ENCODE measurements around the gene NLK. TPM values are rescaled to one million over a fixed set of nuclear protein-coding genes. Genes with fewer than 3 reads are reported as not detected.
"Not testable (repeated sequence)": the region's sequence is repeated elsewhere in the genome, so short reads cannot be mapped to it uniquely, and the experiment has no call there.

The NLK gene
- polyA plus RNA-seq, 1 donor from 2014 or later: 81.7 TPM

GRCh38 chr17:28031174-28031573 is 11.3 kb upstream of the NLK start:
- Histone ChIP-seq H2AFZ (ENCODE audit: low read depth, low read length) (no peak overlapping the region), H3K27ac (ENCODE audit: low read length) (no peak overlapping the region), H3K4me3 (ENCODE audit: low read length) (no peak overlapping the region), H3K9me3 (ENCODE audit: low read length) (no peaks in the 10 kb centered on the region), H3K9ac (ENCODE audit: low read length) (no peak overlapping the region), H4K20me1 (ENCODE audit: insufficient read depth) (no peaks in the 10 kb centered on the region), H3K36me3 (ENCODE audit: insufficient read depth, low read length) (no peaks in the 10 kb centered on the region), H3K79me2 (replicated peaks; ENCODE audit: insufficient read depth, low read length) (no peaks in the 10 kb centered on the region), H3K27me3 (ENCODE audit: insufficient read depth, low read depth, low read length) (no peaks in the 10 kb centered on the region), H3K9me2 (ENCODE audit: insufficient read depth, low read length) (no peaks in the 10 kb centered on the region), H3F3A (ENCODE audit: insufficient read depth, low read length, poor library complexity, severe bottlenecking) (no peaks in the 10 kb centered on the region), H3K4me2 (ENCODE audit: low read length) (no peak overlapping the region)
- TF ChIP-seq POLR2AphosphoS5 (IDR thresholded peaks at IDR 0.05): no peak

- H3K4me2 ChIP-seq (ENCODE audit: low read length): no peak overlapping the region
- H3K79me2 ChIP-seq (replicated peaks; ENCODE audit: insufficient read depth, low read length): no peaks in the 10 kb centered on the region
- no peak for TF ChIP-seq TAF1 (IDR thresholded peaks at IDR 0.05; ENCODE audit: low read depth)
- TF ChIP-seq SMC3 (conservative IDR thresholded peaks at IDR 0.05; ENCODE audit: poor library complexity): no peak
- no peak for TF ChIP-seq CTCF (IDR thresholded peaks at IDR 0.05; ENCODE audit: poor library complexity, severe bottlenecking)
- no peak for TF ChIP-seq MXI1 (conservative IDR thresholded peaks at IDR 0.05; ENCODE audit: poor library complexity, severe bottlenecking)
- no peak for TF ChIP-seq EP300 (conservative IDR thresholded peaks at IDR 0.05; ENCODE audit: poor library complexity, severe bottlenecking)
- no peak for TF ChIP-seq EZH2 (IDR thresholded peaks at IDR 0.05; ENCODE audit: borderline replicate concordance, insufficient read depth, low read length, poor library complexity, severe bottlenecking)
- no peak for TF ChIP-seq REST (IDR thresholded peaks at IDR 0.05; ENCODE audit: borderline replicate concordance)
- no peak for TF ChIP-seq POLR2AphosphoS5 (IDR thresholded peaks at IDR 0.05)
- no peak for TF ChIP-seq RAD21 (conservative IDR thresholded peaks at IDR 0.05)
- H3K9me3 ChIP-seq (ENCODE audit: low read length): no peaks in the 10 kb centered on the region
- H3F3A ChIP-seq (ENCODE audit: insufficient read depth, low read length, poor library complexity, severe bottlenecking): no peaks in the 10 kb centered on the region
- no peak overlapping the region for H2AFZ ChIP-seq (ENCODE audit: low read depth, low read length)
- H3K9ac ChIP-seq (ENCODE audit: low read length): no peak overlapping the region
- H4K20me1 ChIP-seq (ENCODE audit: insufficient read depth): no peaks in the 10 kb centered on the region
- no peaks in the 10 kb centered on the region for H3K36me3 ChIP-seq (ENCODE audit: insufficient read depth, low read length)
- no peak overlapping the region for H3K4me3 ChIP-seq (ENCODE audit: low read length)
- H3K27ac ChIP-seq (ENCODE audit: low read length): no peak overlapping the region
- H3K27me3 ChIP-seq (ENCODE audit: insufficient read depth, low read depth, low read length): no peaks in the 10 kb centered on the region
- H3K9me2 ChIP-seq (ENCODE audit: insufficient read depth, low read length): no peaks in the 10 kb centered on the region
These were observed 8.3 kb upstream of the NLK start for GRCh38 chr17:28033972-28034714.

GRCh38 chr17:28035452-28035851 is 7.0 kb upstream of the NLK start:
- not testable (repeated sequence) for H3F3A ChIP-seq (ENCODE audit: insufficient read depth, low read length, poor library complexity, severe bottlenecking); H3K27ac ChIP-seq (ENCODE audit: low read length)

GRCh38 chr17:28035884-28036283 is 6.6 kb upstream of the NLK start:
- H3K4me3 ChIP-seq (ENCODE audit: low read length); H3K9me2 ChIP-seq (ENCODE audit: insufficient read depth, low read length); H2AFZ ChIP-seq (ENCODE audit: low read depth, low read length); H4K20me1 ChIP-seq (ENCODE audit: insufficient read depth); H3K27ac ChIP-seq (ENCODE audit: low read length); H3F3A ChIP-seq (ENCODE audit: insufficient read depth, low read length, poor library complexity, severe bottlenecking); H3K27me3 ChIP-seq (ENCODE audit: insufficient read depth, low read depth, low read length); H3K9ac ChIP-seq (ENCODE audit: low read length); H3K4me2 ChIP-seq (ENCODE audit: low read length); H3K79me2 ChIP-seq (replicated peaks; ENCODE audit: insufficient read depth, low read length); H3K36me3 ChIP-seq (ENCODE audit: insufficient read depth, low read length); H3K9me3 ChIP-seq (ENCODE audit: low read length): not testable (repeated sequence)

More at GRCh38 chr17:28035452-28035851, 7.0 kb upstream of the NLK start:
- not testable (repeated sequence) for H3K27me3 ChIP-seq (ENCODE audit: insufficient read depth, low read depth, low read length); H4K20me1 ChIP-seq (ENCODE audit: insufficient read depth); H3K79me2 ChIP-seq (replicated peaks; ENCODE audit: insufficient read depth, low read length); H3K4me3 ChIP-seq (ENCODE audit: low read length); H3K9ac ChIP-seq (ENCODE audit: low read length); H2AFZ ChIP-seq (ENCODE audit: low read depth, low read length); H3K9me2 ChIP-seq (ENCODE audit: insufficient read depth, low read length); H3K4me2 ChIP-seq (ENCODE audit: low read length); H3K9me3 ChIP-seq (ENCODE audit: low read length); H3K36me3 ChIP-seq (ENCODE audit: insufficient read depth, low read length)

All from neural cell (in vitro differentiated cells).